ENCODE measurements around the gene MDK. TPM values are rescaled to one million over a fixed set of nuclear protein-coding genes. Genes with fewer than 3 reads are reported as not detected.

MDK gene
- total RNA-seq, 1 donor from 2014 or later = 0.55 TPM

GRCh38 chr11:46347637-46348311 lies 33.7 kb upstream of the MDK start:
- TF ChIP-seq CTCF (IDR thresholded peaks at IDR 0.05) = no peak
- CTCF ChIA-PET = interaction anchor here (0.6 to 2.5 kb wide), 6 partner anchors 10 to 181 kb away, joined by 3 to 8 read pairs (median 4); no protein-coding TSS in a partner anchor
- H3K27me3 Mint-ChIP-seq = no peaks in the 10 kb centered on the region
- H3K36me3 Mint-ChIP-seq (ENCODE audit: low read depth) = peaks cover 3% of the 10 kb centered on the region
- no peak for DNase-seq
- H3K27ac Mint-ChIP-seq = peak overlapping the region; percentile 35
- POLR2A ChIA-PET = interaction anchor here (1.1 kb wide), 1 partner anchor 29 kb away, joined by 3 read pairs; no protein-coding TSS in a partner anchor
- ATAC-seq (ENCODE audit: low read depth) = no peak
- intact Hi-C loops (cut with micrococcal nuclease) = loop anchor here (1.0 to 5.0 kb wide), 10 partner anchors 20 to 500 kb away; partner anchors contain the start of genes ARHGAP1, ATG13, CRY2 and HARBI1
- H3K4me3 Mint-ChIP-seq = peak overlapping the region; percentile 83
- peaks cover 55% of the 10 kb centered on the region for H3K4me1 Mint-ChIP-seq
- H3K9me3 Mint-ChIP-seq = no peaks in the 10 kb centered on the region

- H3K4me1 Mint-ChIP-seq = peaks cover 55% of the 10 kb centered on the region
- H3K27ac Mint-ChIP-seq = peak overlapping the region; percentile 35
- peaks cover 3% of the 10 kb centered on the region for H3K36me3 Mint-ChIP-seq (ENCODE audit: low read depth)
- H3K9me3 Mint-ChIP-seq = no peaks in the 10 kb centered on the region
- CTCF ChIA-PET = interaction anchor here (1.0 to 2.5 kb wide), 2 partner anchors 20 to 30 kb away, joined by 3 to 8 read pairs; no protein-coding TSS in a partner anchor
- no peaks in the 10 kb centered on the region for H3K27me3 Mint-ChIP-seq
- ATAC-seq (ENCODE audit: low read depth) (no peak), DNase-seq (no peak)
- intact Hi-C loops (cut with micrococcal nuclease) = loop anchor here (5.0 kb wide), 3 partner anchors 34 to 501 kb away; partner anchors contain the start of genes CRY2 and MDK
- peak overlapping the region; percentile 83 for H3K4me3 Mint-ChIP-seq
- POLR2A ChIA-PET = interaction anchor here (1.0 kb wide), 1 partner anchor 12 kb away, joined by 3 read pairs; no protein-coding TSS in a partner anchor
- no peak for TF ChIP-seq CTCF (IDR thresholded peaks at IDR 0.05)
These were observed 32.7 kb upstream of the MDK start for GRCh38 chr11:46348566-46349401.

- H3K4me1 Mint-ChIP-seq = peaks cover 49% of the 10 kb centered on the region
- H3K27ac Mint-ChIP-seq = no peak overlapping the region
- ATAC-seq (ENCODE audit: low read depth) (no peak), DNase-seq (no peak)
- H3K27me3 Mint-ChIP-seq = no peaks in the 10 kb centered on the region
- no peaks in the 10 kb centered on the region for H3K9me3 Mint-ChIP-seq
- no peak for TF ChIP-seq CTCF (IDR thresholded peaks at IDR 0.05)
- intact Hi-C loops (cut with micrococcal nuclease) = no loop called here
- H3K36me3 Mint-ChIP-seq (ENCODE audit: low read depth) = peaks cover 6% of the 10 kb centered on the region
- ChIA-PET POLR2A (no interaction called here), CTCF (interaction anchor here (2.1 kb wide), 1 partner anchor 14 kb away, joined by 9 read pairs; no protein-coding TSS in a partner anchor)
- no peak overlapping the region for H3K4me3 Mint-ChIP-seq
These were observed 30.8 kb upstream of the MDK start for GRCh38 chr11:46350695-46351094.

- H3K27me3 Mint-ChIP-seq = no peaks in the 10 kb centered on the region
- POLR2A ChIA-PET = no interaction called here
- intact Hi-C loops (cut with micrococcal nuclease) = no loop called here
- peaks cover 7% of the 10 kb centered on the region for H3K36me3 Mint-ChIP-seq (ENCODE audit: low read depth)
- no peaks in the 10 kb centered on the region for H3K9me3 Mint-ChIP-seq
- CTCF ChIA-PET = interaction anchor here (1.5 to 2.1 kb wide), 2 partner anchors 13 to 17 kb away, joined by 5 to 9 read pairs; no protein-coding TSS in a partner anchor
- no peak for TF ChIP-seq CTCF (IDR thresholded peaks at IDR 0.05)
- no peak overlapping the region for H3K4me3 Mint-ChIP-seq
- DNase-seq (no peak), ATAC-seq (ENCODE audit: low read depth) (no peak)
- H3K4me1 Mint-ChIP-seq = peaks cover 44% of the 10 kb centered on the region
- no peak overlapping the region for H3K27ac Mint-ChIP-seq
These were observed 30.3 kb upstream of the MDK start for GRCh38 chr11:46351148-46351547.
